Gastrocnemius medialis (tissue), 4 donors: ENCODE measurements around the gene TMEM154. TPM values are rescaled to one million over a fixed set of nuclear protein-coding genes. Genes with fewer than 3 reads are reported as not detected.

Experiments
- ATAC-seq, 2 donors: fragments of 150-250 bp; one replicate each; pipeline ENCODE4 v1.9.1; 2016
- DNase-seq, 2 donors: peaks; one replicate each; pipeline ENCODE4 v3.0.0-alpha.2; 2019
- H3K27ac ChIP-seq, 4 donors: fragments of 200-600 bp; sonication (generic); 1 replicate in 1 of 4; 2 replicates in 3 of 4; pipeline ENCODE4 v1.5.1; 2016 to 2018; ENCODE audit warnings: mild to moderate bottlenecking in 2 of 4, moderate library complexity in 1 of 4
- H3K27me3 ChIP-seq, 3 donors: fragments of 200-600 bp; sonication (generic) in 2 of 3; 1 replicate in 1 of 3; 2 replicates in 2 of 3; pipeline versions ENCODE4 v1.5.1 to v1.6.0; 2016 to 2019; ENCODE audit warnings: mild to moderate bottlenecking in 1 of 3, moderate library complexity in 1 of 3
- H3K36me3 ChIP-seq, 2 donors: fragments of 200-600 bp; sonication (generic) in 1 of 2; one replicate each; pipeline ENCODE4 v1.5.1; 2017 to 2018
- H3K4me1 ChIP-seq, 2 donors: fragments of 200-600 bp; sonication (generic) in 1 of 2; one replicate each; pipeline ENCODE4 v1.5.1; 2016 to 2017; ENCODE audit warnings: mild to moderate bottlenecking in 2 of 2
- H3K4me3 ChIP-seq, 4 donors: fragments of 200-600 bp; sonication (generic) in 3 of 4; 1 replicate in 1 of 4; 2 replicates in 3 of 4; pipeline ENCODE4 v1.5.1; 2016 to 2019; ENCODE audit warnings: mild to moderate bottlenecking in 2 of 4
- H3K9me3 ChIP-seq, 3 donors: fragments of 200-600 bp; sonication (generic) in 2 of 3; 1 replicate in 1 of 3; 2 replicates in 2 of 3; pipeline ENCODE4 v1.5.1; 2016 to 2019
- POLR2A ChIP-seq, 2 donors: fragments of 450-650 bp; IDR thresholded peaks; one replicate each; pipeline ENCODE4 v1.6.1; 2017; ENCODE audit warnings: antibody characterized with exemption in 2 of 2, mild to moderate bottlenecking in 2 of 2, moderate library complexity in 2 of 2
- in situ Hi-C, 4 donors: fragments of 200-750 bp; cut with MboI; loops; one replicate each; pipeline versions ENCODE4 v1.15.0 to v1.8.0; 2017; ENCODE audit warnings: low sequenced_read_pairs in 4 of 4
- intact Hi-C: fragments of 100-400 bp; cut with DNase I; formaldehyde crosslinking; loops from one replicate; pipeline ENCODE4 v1.15.1; 2023; ENCODE audit warnings: low total_unique reads
- total RNA-seq, 4 donors: library from RNA; depleted of rRNA; stranded (reverse); fragments of >200 nt; gene quantifications; one replicate each; pipeline versions ENCODE4 v1.1.0 to v1.2.3, GENCODE V29; 2016
- TF ChIP-seq, protein P1 (sequence below), 5 experiments: fragments of 450-650 bp in 3 of 5; fragments of 200-600 bp in 2 of 5; sonication (generic) in 2 of 5; IDR thresholded peaks in 4 of 5; conservative IDR thresholded peaks in 1 of 5; 1 replicate in 4 of 5; 2 replicates in 1 of 5; pipeline ENCODE4 v1.5.1; 2016 to 2019; ENCODE audit warnings: antibody characterized with exemption in 5 of 5, mild to moderate bottlenecking in 3 of 5, moderate library complexity in 3 of 5

TMEM154 gene
- total RNA-seq, 4 donors from 2014 or later: 0.15 to 2.0 (median 0.70) TPM

- Histone ChIP-seq H3K27me3 (no peaks in the 10 kb centered on the region), H3K4me3 (no peak overlapping the region), H3K4me1 (peaks cover 23 to 38% of the 10 kb centered on the region in 2 donors), H3K27ac (no peak overlapping the region), H3K9me3 (no peaks in the 10 kb centered on the region), H3K36me3 (no peaks in the 10 kb centered on the region)
- TF ChIP-seq, protein P1, sequence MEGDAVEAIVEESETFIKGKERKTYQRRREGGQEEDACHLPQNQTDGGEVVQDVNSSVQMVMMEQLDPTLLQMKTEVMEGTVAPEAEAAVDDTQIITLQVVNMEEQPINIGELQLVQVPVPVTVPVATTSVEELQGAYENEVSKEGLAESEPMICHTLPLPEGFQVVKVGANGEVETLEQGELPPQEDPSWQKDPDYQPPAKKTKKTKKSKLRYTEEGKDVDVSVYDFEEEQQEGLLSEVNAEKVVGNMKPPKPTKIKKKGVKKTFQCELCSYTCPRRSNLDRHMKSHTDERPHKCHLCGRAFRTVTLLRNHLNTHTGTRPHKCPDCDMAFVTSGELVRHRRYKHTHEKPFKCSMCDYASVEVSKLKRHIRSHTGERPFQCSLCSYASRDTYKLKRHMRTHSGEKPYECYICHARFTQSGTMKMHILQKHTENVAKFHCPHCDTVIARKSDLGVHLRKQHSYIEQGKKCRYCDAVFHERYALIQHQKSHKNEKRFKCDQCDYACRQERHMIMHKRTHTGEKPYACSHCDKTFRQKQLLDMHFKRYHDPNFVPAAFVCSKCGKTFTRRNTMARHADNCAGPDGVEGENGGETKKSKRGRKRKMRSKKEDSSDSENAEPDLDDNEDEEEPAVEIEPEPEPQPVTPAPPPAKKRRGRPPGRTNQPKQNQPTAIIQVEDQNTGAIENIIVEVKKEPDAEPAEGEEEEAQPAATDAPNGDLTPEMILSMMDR (IDR thresholded peaks at IDR 0.05 in 4 of 5, conservative IDR thresholded peaks at IDR 0.05 in 1 of 5): no peak
- TF ChIP-seq POLR2A (IDR thresholded peaks at IDR 0.05): no peak
- ATAC-seq: no peak
- intact Hi-C loops: no loop called here
- in situ Hi-C loops: no loop called here
- no peak for DNase-seq
These were observed 4.8 kb upstream of the TMEM154 start for GRCh38 chr4:152684587-152684986.

DNA sequence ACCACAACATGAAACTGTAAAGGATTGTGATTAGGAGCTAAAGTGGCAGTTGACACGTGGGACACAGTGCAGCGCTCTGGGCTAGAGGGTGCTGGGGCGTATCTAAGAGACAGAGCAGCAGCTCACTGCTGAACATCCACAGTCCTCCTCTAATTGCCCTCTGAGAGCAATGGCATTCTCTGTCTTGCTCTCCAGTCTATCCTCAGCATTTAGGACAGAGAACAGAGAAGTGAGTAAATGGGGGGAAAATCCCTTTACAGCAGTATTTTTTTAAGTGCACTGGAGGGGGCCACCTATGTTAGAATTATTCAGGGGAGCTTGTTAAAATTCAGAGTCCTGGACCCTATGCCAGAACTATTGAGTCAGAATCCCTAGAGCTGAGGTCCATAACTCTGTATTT is 4.2 kb upstream of the TMEM154 start:
- intact Hi-C loops: no loop called here
- ATAC-seq (no peak), DNase-seq (no peak)

GRCh38 chr4:152682143-152682941 is 2.5 kb upstream of the TMEM154 start:
- intact Hi-C loops: no loop called here
- DNase-seq: no peak

More for the DNA sequence above, 4.2 kb upstream of the TMEM154 start:
- H3K36me3 ChIP-seq: no peaks in the 10 kb centered on the region
- no peaks in the 10 kb centered on the region for H3K27me3 ChIP-seq
- no peak overlapping the region for H3K27ac ChIP-seq
- TF ChIP-seq, protein P1 (IDR thresholded peaks at IDR 0.05 in 4 of 5, conservative IDR thresholded peaks at IDR 0.05 in 1 of 5): no peak
- TF ChIP-seq POLR2A (IDR thresholded peaks at IDR 0.05): no peak
- H3K4me1 ChIP-seq: peaks cover 17 to 38% of the 10 kb centered on the region in 2 donors
- in situ Hi-C loops: no loop called here
- H3K9me3 ChIP-seq: no peaks in the 10 kb centered on the region
- H3K4me3 ChIP-seq: no peak overlapping the region

DNA sequence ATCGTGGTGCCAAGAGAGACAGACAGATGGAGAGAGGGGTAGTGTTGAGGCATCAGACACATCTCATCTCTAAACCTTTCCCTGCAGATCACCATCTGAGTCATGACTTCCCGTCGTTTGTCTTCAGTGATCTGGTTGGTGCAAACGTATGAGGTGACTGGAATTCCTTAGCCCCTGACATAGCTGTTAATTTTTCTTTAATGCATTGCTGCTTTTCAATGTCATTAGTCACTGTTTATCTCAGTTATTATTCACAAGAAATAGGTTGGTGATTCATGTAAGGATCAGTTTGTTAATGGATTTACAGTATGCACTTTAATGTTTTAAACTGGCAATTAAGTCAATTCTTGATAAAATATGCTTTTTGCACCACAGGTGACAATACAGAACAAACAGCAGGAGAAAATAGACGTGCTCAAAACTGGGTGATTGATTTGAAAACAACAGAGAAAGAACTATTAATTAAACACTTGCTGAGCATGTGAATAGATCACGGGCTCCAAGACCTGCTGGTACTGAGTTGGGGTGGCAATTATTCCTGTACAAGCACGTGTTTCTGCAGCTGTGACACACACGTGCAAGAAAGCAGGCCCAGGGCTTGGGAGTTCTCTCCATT is 1.3 kb upstream of the TMEM154 start:
- Histone ChIP-seq H3K9me3 (no peaks in the 10 kb centered on the region), H3K27ac (no peak overlapping the region), H3K4me1 (peaks cover 0 to 13% of the 10 kb centered on the region in 2 donors), H3K27me3 (no peaks in the 10 kb centered on the region), H3K4me3 (no peak overlapping the region), H3K36me3 (no peaks in the 10 kb centered on the region)
- TF ChIP-seq, protein P1 (IDR thresholded peaks at IDR 0.05 in 4 of 5, conservative IDR thresholded peaks at IDR 0.05 in 1 of 5): no peak
- no peak for TF ChIP-seq POLR2A (IDR thresholded peaks at IDR 0.05)
- in situ Hi-C loops (no loop called here), intact Hi-C loops (no loop called here)
- no peak for ATAC-seq
- DNase-seq: no peak

More at GRCh38 chr4:152682143-152682941, 2.5 kb upstream of the TMEM154 start:
- ATAC-seq: no peak
- in situ Hi-C loops: no loop called here
- Histone ChIP-seq H3K4me3 (no peak overlapping the region), H3K9me3 (no peaks in the 10 kb centered on the region), H3K27me3 (no peaks in the 10 kb centered on the region), H3K4me1 (peaks cover 7 to 26% of the 10 kb centered on the region in 2 donors), H3K36me3 (no peaks in the 10 kb centered on the region), H3K27ac (no peak overlapping the region)
- TF ChIP-seq, protein P1 (IDR thresholded peaks at IDR 0.05 in 4 of 5, conservative IDR thresholded peaks at IDR 0.05 in 1 of 5): no peak
- TF ChIP-seq POLR2A (IDR thresholded peaks at IDR 0.05): no peak
